Breast epithelium (tissue), 4 donors: ENCODE data around the gene CNPPD1. TPM values are rescaled to one million over a fixed set of nuclear protein-coding genes. Genes with fewer than 3 reads are reported as not detected.

ENCODE experiments used
- DNase-seq, 2 donors: peaks; one replicate each; pipeline ENCODE4 v3.0.0-alpha.2; 2019; ENCODE audit warnings: low spot score in 2 of 2
- H3K27ac ChIP-seq, 2 donors: fragments of 200-600 bp; sonication (generic) in 1 of 2; one replicate each; pipeline ENCODE4 v1.5.1; 2016 to 2019; ENCODE audit warnings: mild to moderate bottlenecking in 1 of 2
- H3K27me3 ChIP-seq, 2 donors: fragments of 200-600 bp; sonication (generic) in 1 of 2; one replicate each; pipeline versions ENCODE4 v1.5.1 to v1.6.0; 2017 to 2019; ENCODE audit warnings: control low read depth in 1 of 2, mild to moderate bottlenecking in 1 of 2
- H3K36me3 ChIP-seq: fragments of 200-600 bp; one replicate; pipeline ENCODE4 v1.5.1; 2019
- H3K4me1 ChIP-seq, 2 donors: fragments of 200-600 bp; sonication (generic); one replicate each; pipeline ENCODE4 v1.5.1; 2016 to 2019; ENCODE audit warnings: control low read depth in 1 of 2
- H3K4me3 ChIP-seq, 3 donors: fragments of 200-600 bp; sonication (generic); 1 replicate in 2 of 3; 2 replicates in 1 of 3; pipeline ENCODE4 v1.5.1; 2016 to 2019; ENCODE audit warnings: mild to moderate bottlenecking in 3 of 3, moderate library complexity in 2 of 3
- H3K9me3 ChIP-seq, 2 donors: fragments of 200-600 bp; sonication (generic) in 1 of 2; one replicate each; pipeline ENCODE4 v1.5.1; 2016 to 2019; ENCODE audit warnings: control low read depth in 1 of 2
- POLR2A ChIP-seq: fragments of 450-650 bp; IDR thresholded peaks from one replicate; pipeline ENCODE4 v1.6.1; 2016; ENCODE audit warnings: antibody characterized with exemption, mild to moderate bottlenecking, moderate library complexity
- POLR2AphosphoS5 ChIP-seq, 3 donors: sonication (generic); formaldehyde crosslinking; IDR thresholded peaks; one replicate each; pipeline ENCODE4 v1.6.1; 2017; ENCODE audit warnings: antibody characterized with exemption in 3 of 3
- intact Hi-C: fragments of 100-400 bp; cut with DNase I; formaldehyde crosslinking; loops from one replicate; pipeline ENCODE4 v1.15.1; 2023; ENCODE audit warnings: low total_unique reads
- total RNA-seq, 3 donors: library from RNA; depleted of rRNA; stranded (reverse); fragments of >200 nt; gene quantifications; one replicate each; pipeline ENCODE4 v1.1.0, GENCODE V29; 2016
- TF ChIP-seq, protein P1 (sequence below), 3 donors: fragments of 450-650 bp; IDR thresholded peaks; one replicate each; pipeline ENCODE4 v1.5.1; 2016 to 2017; ENCODE audit warnings: antibody characterized with exemption in 3 of 3, mild to moderate bottlenecking in 3 of 3, moderate library complexity in 3 of 3

The CNPPD1 gene
- total RNA-seq, 3 donors from 2014 or later = 37.0 to 60.3 (median 37.2) TPM

DNA sequence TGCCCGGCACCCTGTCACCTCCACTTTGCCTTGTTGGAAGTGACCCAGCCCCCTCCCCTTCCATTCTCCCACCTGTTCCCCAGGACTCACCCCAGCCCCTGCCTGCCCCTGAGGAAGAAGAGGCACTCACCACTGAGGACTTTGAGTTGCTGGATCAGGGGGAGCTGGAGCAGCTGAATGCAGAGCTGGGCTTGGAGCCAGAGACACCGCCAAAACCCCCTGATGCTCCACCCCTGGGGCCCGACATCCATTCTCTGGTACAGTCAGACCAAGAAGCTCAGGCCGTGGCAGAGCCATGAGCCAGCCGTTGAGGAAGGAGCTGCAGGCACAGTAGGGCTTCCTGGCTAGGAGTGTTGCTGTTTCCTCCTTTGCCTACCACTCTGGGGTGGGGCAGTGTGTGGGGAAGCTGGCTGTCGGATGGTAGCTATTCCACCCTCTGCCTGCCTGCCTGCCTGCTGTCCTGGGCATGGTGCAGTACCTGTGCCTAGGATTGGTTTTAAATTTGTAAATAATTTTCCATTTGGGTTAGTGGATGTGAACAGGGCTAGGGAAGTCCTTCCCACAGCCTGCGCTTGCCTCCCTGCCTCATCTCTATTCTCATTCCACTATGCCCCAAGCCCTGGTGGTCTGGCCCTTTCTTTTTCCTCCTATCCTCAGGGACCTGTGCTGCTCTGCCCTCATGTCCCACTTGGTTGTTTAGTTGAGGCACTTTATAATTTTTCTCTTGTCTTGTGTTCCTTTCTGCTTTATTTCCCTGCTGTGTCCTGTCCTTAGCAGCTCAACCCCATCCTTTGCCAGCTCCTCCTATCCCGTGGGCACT, 5.8 kb upstream of the CNPPD1 start:
- H3K4me3 ChIP-seq = no peak overlapping the region
- DNase-seq = no peak
- peaks cover 7% of the 10 kb centered on the region for H3K36me3 ChIP-seq
- peak overlapping the region in 1 of 2 donors; percentile 38 for H3K27ac ChIP-seq
- no peaks in the 10 kb centered on the region for H3K27me3 ChIP-seq
- no peaks in the 10 kb centered on the region for H3K9me3 ChIP-seq
- intact Hi-C loops = no loop called here
- TF ChIP-seq POLR2AphosphoS5 (IDR thresholded peaks at IDR 0.05) (no peak), POLR2A (no peak)
- TF ChIP-seq, protein P1, sequence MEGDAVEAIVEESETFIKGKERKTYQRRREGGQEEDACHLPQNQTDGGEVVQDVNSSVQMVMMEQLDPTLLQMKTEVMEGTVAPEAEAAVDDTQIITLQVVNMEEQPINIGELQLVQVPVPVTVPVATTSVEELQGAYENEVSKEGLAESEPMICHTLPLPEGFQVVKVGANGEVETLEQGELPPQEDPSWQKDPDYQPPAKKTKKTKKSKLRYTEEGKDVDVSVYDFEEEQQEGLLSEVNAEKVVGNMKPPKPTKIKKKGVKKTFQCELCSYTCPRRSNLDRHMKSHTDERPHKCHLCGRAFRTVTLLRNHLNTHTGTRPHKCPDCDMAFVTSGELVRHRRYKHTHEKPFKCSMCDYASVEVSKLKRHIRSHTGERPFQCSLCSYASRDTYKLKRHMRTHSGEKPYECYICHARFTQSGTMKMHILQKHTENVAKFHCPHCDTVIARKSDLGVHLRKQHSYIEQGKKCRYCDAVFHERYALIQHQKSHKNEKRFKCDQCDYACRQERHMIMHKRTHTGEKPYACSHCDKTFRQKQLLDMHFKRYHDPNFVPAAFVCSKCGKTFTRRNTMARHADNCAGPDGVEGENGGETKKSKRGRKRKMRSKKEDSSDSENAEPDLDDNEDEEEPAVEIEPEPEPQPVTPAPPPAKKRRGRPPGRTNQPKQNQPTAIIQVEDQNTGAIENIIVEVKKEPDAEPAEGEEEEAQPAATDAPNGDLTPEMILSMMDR (IDR thresholded peaks at IDR 0.05) = no peak
- H3K4me1 ChIP-seq = peaks cover 0 to 10% of the 10 kb centered on the region in 2 donors

DNA sequence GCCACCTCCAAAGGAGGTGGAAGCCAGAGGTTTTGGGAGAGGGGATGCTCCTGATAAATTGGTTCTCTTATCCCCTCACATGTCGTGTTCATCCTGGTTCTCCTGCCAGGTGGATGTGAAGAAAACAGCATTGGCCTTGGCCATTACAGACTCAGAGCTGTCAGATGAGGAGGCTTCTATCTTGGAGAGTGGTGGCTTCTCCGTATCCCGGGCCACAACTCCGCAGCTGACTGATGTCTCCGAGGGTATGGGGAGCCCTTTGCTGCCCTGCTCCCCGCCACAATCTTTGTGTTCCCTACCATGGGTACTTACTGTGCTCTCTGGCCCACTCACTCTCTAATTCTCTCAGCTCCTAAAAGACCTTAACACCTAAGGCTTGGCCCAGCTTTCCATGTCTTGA, 4.8 kb upstream of the CNPPD1 start:
- no peak for DNase-seq
- TF ChIP-seq, protein P1 (IDR thresholded peaks at IDR 0.05) = no peak
- TF ChIP-seq POLR2AphosphoS5 (IDR thresholded peaks at IDR 0.05) = no peak
- TF ChIP-seq POLR2A = no peak
- Histone ChIP-seq H3K4me3 (no peak overlapping the region), H3K27ac (no peak overlapping the region), H3K27me3 (no peaks in the 10 kb centered on the region), H3K4me1 (peaks cover 0 to 10% of the 10 kb centered on the region in 2 donors), H3K9me3 (no peaks in the 10 kb centered on the region), H3K36me3 (peaks cover 7% of the 10 kb centered on the region)
- intact Hi-C loops = no loop called here

DNA sequence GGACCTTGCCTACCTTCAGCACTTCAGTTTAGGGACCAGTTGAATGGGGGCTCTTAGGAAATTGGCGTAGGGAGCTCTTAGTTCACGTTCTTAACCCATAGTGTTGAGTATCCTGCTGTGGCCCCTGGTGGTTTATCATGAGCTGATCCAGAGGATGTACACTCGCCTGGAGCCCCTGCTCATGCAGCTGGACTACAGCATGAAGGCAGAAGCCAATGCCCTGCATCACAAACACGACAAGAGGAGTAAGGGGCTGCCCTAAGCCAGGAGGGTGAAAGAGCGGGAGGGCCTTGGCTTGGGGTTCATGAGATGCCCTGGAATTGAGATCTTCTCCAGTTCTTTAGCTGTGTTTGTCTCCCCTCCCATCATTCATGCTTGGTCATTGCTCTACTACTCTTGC, 4.2 kb upstream of the CNPPD1 start:
- Histone ChIP-seq H3K4me3 (no peak overlapping the region), H3K36me3 (peaks cover 7% of the 10 kb centered on the region), H3K27me3 (no peaks in the 10 kb centered on the region), H3K4me1 (peaks cover 0 to 13% of the 10 kb centered on the region in 2 donors), H3K27ac (no peak overlapping the region), H3K9me3 (no peaks in the 10 kb centered on the region)
- TF ChIP-seq POLR2AphosphoS5 (IDR thresholded peaks at IDR 0.05) = no peak
- TF ChIP-seq POLR2A = no peak
- TF ChIP-seq, protein P1 (IDR thresholded peaks at IDR 0.05) = no peak
- intact Hi-C loops = no loop called here
- no peak for DNase-seq

DNA sequence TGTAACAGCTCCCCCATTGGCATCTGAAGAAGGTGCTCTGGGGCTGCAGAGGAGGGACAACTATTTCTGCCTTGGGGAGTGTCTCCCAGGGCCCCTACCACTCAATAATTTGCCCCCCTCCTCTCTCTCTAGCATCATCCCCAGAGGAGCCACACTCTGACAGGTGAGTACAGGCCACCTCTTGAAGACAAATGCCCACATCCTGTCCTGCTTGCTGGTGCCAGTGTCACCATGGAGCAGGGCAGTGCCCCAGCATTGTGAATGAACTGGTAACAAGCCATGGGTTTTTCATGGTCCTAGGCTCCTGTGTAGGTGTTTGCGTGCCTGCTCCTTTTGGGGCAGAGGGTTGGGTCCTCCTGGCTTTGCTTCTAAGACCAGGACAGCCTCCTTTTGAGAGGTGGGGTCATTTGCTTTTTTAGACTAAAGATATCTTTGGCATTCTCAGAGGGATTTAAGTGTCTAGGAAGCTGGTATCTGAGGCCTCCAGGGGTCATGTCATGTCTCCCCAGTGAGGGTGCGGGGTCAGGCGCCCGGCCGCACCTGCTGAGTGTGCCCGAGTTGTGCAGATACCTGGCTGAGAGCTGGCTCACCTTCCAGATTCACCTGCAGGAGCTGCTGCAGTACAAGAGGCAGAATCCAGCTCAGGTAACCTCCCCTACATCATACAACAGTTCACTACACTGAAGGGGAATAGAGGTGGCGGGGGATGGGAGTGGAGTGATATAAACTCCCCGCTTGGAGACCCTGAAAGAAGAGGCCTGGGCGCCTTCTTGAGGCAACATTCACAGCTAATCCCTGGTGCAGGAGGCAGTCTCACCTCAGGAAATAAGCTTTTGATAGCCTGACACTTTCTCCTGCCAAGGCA, 3.1 kb upstream of the CNPPD1 start:
- intact Hi-C loops = loop anchor here (10.0 kb wide), 1 partner anchor 505 kb away; no protein-coding TSS in a partner anchor
- Histone ChIP-seq H3K27me3 (no peaks in the 10 kb centered on the region), H3K9me3 (no peaks in the 10 kb centered on the region), H3K4me3 (peak overlapping the region in 1 of 3 donors; percentile 92), H3K27ac (peak overlapping the region in 1 of 2 donors; percentile 97), H3K36me3 (peaks cover 7% of the 10 kb centered on the region), H3K4me1 (peaks cover 0 to 19% of the 10 kb centered on the region in 2 donors)
- no peak for DNase-seq
- TF ChIP-seq POLR2AphosphoS5 (IDR thresholded peaks at IDR 0.05) = no peak
- TF ChIP-seq POLR2A = no peak
- TF ChIP-seq, protein P1 (IDR thresholded peaks at IDR 0.05) = no peak
